ENCODE measurements around the gene REEP1.

DNA sequence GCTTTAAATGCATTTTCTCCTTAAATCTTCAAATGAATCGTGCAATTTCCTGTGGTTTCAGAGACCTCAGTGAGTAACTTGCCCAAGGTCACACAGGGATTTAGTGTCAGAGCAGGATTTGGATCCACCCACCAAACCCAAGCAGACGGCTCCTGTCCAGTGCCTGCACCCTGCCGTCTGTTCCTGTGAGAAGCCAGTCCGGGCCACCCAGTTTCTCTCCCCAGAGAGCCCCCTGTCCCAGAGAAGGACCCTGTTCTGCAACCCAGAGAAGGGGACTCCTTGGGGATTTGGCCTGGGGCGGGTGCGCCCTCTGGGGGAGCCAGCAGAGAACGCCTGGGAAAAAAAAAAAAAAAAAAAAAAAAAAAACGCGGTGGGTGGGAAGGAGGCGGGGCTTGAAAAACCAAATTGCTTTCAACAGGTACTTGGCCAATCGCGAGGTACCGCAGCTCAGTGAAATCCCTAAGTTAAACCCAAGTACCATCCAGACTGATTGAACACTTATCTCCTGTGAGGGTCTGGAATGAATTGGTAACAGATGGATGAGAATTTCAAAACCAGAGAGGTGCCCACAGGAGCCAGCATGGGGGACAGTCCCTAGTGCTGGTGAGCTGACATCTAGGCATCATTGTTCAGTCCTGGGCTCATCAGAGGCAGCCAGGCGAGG, 30.9 kb upstream of the REEP1 start:
- TF ChIP-seq CTCF (IDR thresholded peaks at IDR 0.05) (peak in 2 of 3 experiments; percentile 34 to 61), POLR2A (IDR thresholded peaks at IDR 0.05) (no peak)

Data from testis (tissue), 2 donors.